Neural progenitor cell (in vitro differentiated cells): Measurements from ENCODE around the gene QSER1. TPM values are rescaled to one million over a fixed set of nuclear protein-coding genes. Genes with fewer than 3 reads are reported as not detected.
"Not testable (repeated sequence)": the region's sequence is repeated elsewhere in the genome, so short reads cannot be mapped to it uniquely, and the experiment has no call there.

ENCODE experiments used
- DNase-seq: peaks from one replicate; pipeline ENCODE4 v3.0.0-alpha.2; 2016; ENCODE audit warnings: low spot score
- H2AFZ ChIP-seq: fragments of 200-600 bp; sonication (generic); replicated peaks from 2 replicates; pipeline ENCODE4 v1.6.1; 2016; ENCODE audit warnings: antibody characterized with exemption
- H3F3A ChIP-seq: fragments of 200-600 bp; sonication (generic); 2 replicates; pipeline ENCODE4 v1.6.1; 2016; ENCODE audit warnings: antibody characterized with exemption, low read depth
- H3K27ac ChIP-seq: fragments of 200-600 bp; sonication (generic); 2 replicates; pipeline ENCODE4 v1.5.1; 2016; ENCODE audit warnings: mild to moderate bottlenecking
- H3K27me3 ChIP-seq: fragments of 200-600 bp; sonication (generic); 2 replicates; pipeline ENCODE4 v1.6.1; 2016; ENCODE audit warnings: mild to moderate bottlenecking, moderate library complexity
- H3K36me3 ChIP-seq: fragments of 200-600 bp; sonication (generic); 2 replicates; pipeline ENCODE4 v1.5.1; 2016
- H3K4me1 ChIP-seq: fragments of 200-600 bp; sonication (generic); 2 replicates; pipeline ENCODE4 v1.6.1; 2016; ENCODE audit warnings: mixed run types
- H3K4me2 ChIP-seq: fragments of 200-600 bp; sonication (generic); 2 replicates; pipeline ENCODE4 v1.6.1; 2016
- H3K4me3 ChIP-seq: fragments of 200-600 bp; sonication (generic); 2 replicates; pipeline ENCODE4 v1.5.1; 2016
- H3K79me2 ChIP-seq: fragments of 200-600 bp; sonication (generic); 2 replicates; pipeline ENCODE4 v1.6.1; 2016; ENCODE audit warnings: low read depth
- H3K9ac ChIP-seq: fragments of 200-600 bp; sonication (generic); 2 replicates; pipeline ENCODE4 v1.6.1; 2016
- H3K9me3 ChIP-seq: fragments of 200-600 bp; sonication (generic); 2 replicates; pipeline ENCODE4 v1.5.1; 2016; ENCODE audit warnings: low read depth
- H4K20me1 ChIP-seq: fragments of 200-600 bp; sonication (generic); 2 replicates; pipeline ENCODE4 v1.6.1; 2016; ENCODE audit warnings: low read depth
- H3K27ac Mint-ChIP-seq: 3 replicates; pipeline ENCODE4 v1.8.0; 2021; ENCODE audit warnings: mixed read lengths
- H3K27me3 Mint-ChIP-seq: 2 replicates; pipeline ENCODE4 v1.8.0; 2022; ENCODE audit warnings: low read depth, mild to moderate bottlenecking, inconsistent platforms, moderate library complexity, mixed read lengths; ENCODE audit not compliant: insufficient read depth
- H3K36me3 Mint-ChIP-seq: 3 replicates; pipeline ENCODE4 v1.8.0; 2021; ENCODE audit warnings: mixed read lengths
- H3K4me1 Mint-ChIP-seq: 3 replicates; pipeline ENCODE4 v1.8.0; 2021; ENCODE audit warnings: mixed read lengths
- H3K4me3 Mint-ChIP-seq: 3 replicates; pipeline ENCODE4 v1.8.0; 2021; ENCODE audit warnings: mild to moderate bottlenecking, moderate library complexity, mixed read lengths
- H3K9me3 Mint-ChIP-seq: 3 replicates; pipeline ENCODE4 v1.8.0; 2020; ENCODE audit warnings: mixed read lengths
- CTCF ChIP-seq: fragments of 200-600 bp; sonication (generic); IDR thresholded peaks from 2 replicates; pipeline ENCODE4 v1.5.1; 2017; ENCODE audit warnings: antibody characterized with exemption, mild to moderate bottlenecking
- EZH2 ChIP-seq: fragments of 200-600 bp; sonication (generic); IDR thresholded peaks from 2 replicates; pipeline ENCODE4 v1.6.1; 2017; ENCODE audit warnings: antibody characterized with exemption, mild to moderate bottlenecking, moderate library complexity
- EZH2phosphoT487 ChIP-seq: fragments of 200-600 bp; sonication (generic); IDR thresholded peaks from 2 replicates; pipeline ENCODE4 v1.6.1; 2017; ENCODE audit warnings: antibody characterized with exemption
- total RNA-seq: library from RNA; depleted of rRNA; stranded (reverse); fragments of >200 nt; gene quantifications from 2 replicates; pipeline ENCODE4 v1.2.3, GENCODE V29; 2015; ENCODE audit warnings: low replicate concordance

Gene QSER1
- total RNA-seq, 1 donor from 2014 or later: 79.2 TPM

GRCh38 chr11:32935462-32936029, 42.9 kb downstream of the QSER1 start:
- H3K4me2 ChIP-seq: no peak overlapping the region
- no peak overlapping the region for H3K9ac ChIP-seq
- H3K27me3 ChIP-seq: no peaks in the 10 kb centered on the region
- no peaks in the 10 kb centered on the region for H3K4me1 ChIP-seq
- Mint-ChIP-seq H3K27ac (no peak overlapping the region), H3K4me3 (no peak overlapping the region), H3K36me3 (peaks cover 62% of the 10 kb centered on the region), H3K4me1 (no peaks in the 10 kb centered on the region), H3K9me3 (no peaks in the 10 kb centered on the region), H3K27me3 (no peaks in the 10 kb centered on the region)
- no peak overlapping the region for H3K27ac ChIP-seq
- H2AFZ ChIP-seq: no peak overlapping the region
- DNase-seq: no peak
- no peak for TF ChIP-seq EZH2phosphoT487
- no peak for TF ChIP-seq EZH2
- no peak for TF ChIP-seq CTCF
- peaks cover 96% of the 10 kb centered on the region for H3K79me2 ChIP-seq
- H3F3A ChIP-seq: no peaks in the 10 kb centered on the region
- H3K36me3 ChIP-seq: peaks cover 43% of the 10 kb centered on the region
- H4K20me1 ChIP-seq: no peaks in the 10 kb centered on the region
- no peak overlapping the region for H3K4me3 ChIP-seq
- H3K9me3 ChIP-seq: peaks cover under 1% of the 10 kb centered on the region

GRCh38 chr11:32936178-32936577, 43.6 kb downstream of the QSER1 start:
- H3K27ac Mint-ChIP-seq, H3K27me3 ChIP-seq, H3K4me3 ChIP-seq, H3K4me1 ChIP-seq, H4K20me1 ChIP-seq, H3K9ac ChIP-seq, H3K4me2 ChIP-seq, H3K9me3 Mint-ChIP-seq, H3K9me3 ChIP-seq, H3K4me3 Mint-ChIP-seq, H2AFZ ChIP-seq, H3K27me3 Mint-ChIP-seq, H3K4me1 Mint-ChIP-seq, H3K27ac ChIP-seq, H3F3A ChIP-seq, DNase-seq: not testable (repeated sequence)
- Histone ChIP-seq H3K36me3 (peaks cover 41% of the 10 kb centered on the region), H3K79me2 (peaks cover 98% of the 10 kb centered on the region)
- H3K36me3 Mint-ChIP-seq: peaks cover 66% of the 10 kb centered on the region

GRCh38 chr11:32937283-32937682, 44.7 kb downstream of the QSER1 start:
- H3K27me3 ChIP-seq, H3K9me3 Mint-ChIP-seq, H3K4me1 Mint-ChIP-seq, H2AFZ ChIP-seq, H3K4me3 ChIP-seq, H3K27me3 Mint-ChIP-seq, H3K4me3 Mint-ChIP-seq, H3K4me2 ChIP-seq, H3K4me1 ChIP-seq, H3F3A ChIP-seq, DNase-seq, H4K20me1 ChIP-seq, H3K9me3 ChIP-seq, H3K27ac ChIP-seq, H3K27ac Mint-ChIP-seq, H3K9ac ChIP-seq: not testable (repeated sequence)
- peaks cover 57% of the 10 kb centered on the region for H3K36me3 Mint-ChIP-seq
- Histone ChIP-seq H3K36me3 (peaks cover 38% of the 10 kb centered on the region), H3K79me2 (peaks cover 92% of the 10 kb centered on the region)

- Mint-ChIP-seq H3K4me3 (no peak overlapping the region), H3K4me1 (no peaks in the 10 kb centered on the region), H3K27ac (no peak overlapping the region), H3K9me3 (peaks cover 2% of the 10 kb centered on the region), H3K36me3 (peaks cover 44% of the 10 kb centered on the region), H3K27me3 (no peaks in the 10 kb centered on the region)
- Histone ChIP-seq H3K36me3 (peaks cover 25% of the 10 kb centered on the region), H3K79me2 (peaks cover 76% of the 10 kb centered on the region), H3K9ac (no peak overlapping the region), H3F3A (no peaks in the 10 kb centered on the region), H3K4me2 (no peak overlapping the region), H2AFZ (no peak overlapping the region), H3K4me1 (no peaks in the 10 kb centered on the region), H3K27ac (no peak overlapping the region), H3K9me3 (peaks cover 4% of the 10 kb centered on the region), H4K20me1 (no peaks in the 10 kb centered on the region), H3K4me3 (no peak overlapping the region), H3K27me3 (no peaks in the 10 kb centered on the region)
- DNase-seq: no peak
- TF ChIP-seq EZH2phosphoT487: no peak
- TF ChIP-seq CTCF: no peak
- TF ChIP-seq EZH2: no peak
Observed at GRCh38 chr11:32939046-32939445, 46.4 kb downstream of the QSER1 start.
